Activated naive CD8-positive, alpha-beta T cell (primary cell): ENCODE results near the gene CCDC57.

Experiments
- H3K27ac Mint-ChIP-seq: one replicate; pipeline ENCODE4 v1.8.0; 2021; ENCODE audit warnings: mixed read lengths
- H3K27me3 Mint-ChIP-seq: one replicate; pipeline ENCODE4 v1.8.0; 2021; ENCODE audit warnings: mixed read lengths
- H3K36me3 Mint-ChIP-seq: one replicate; pipeline ENCODE4 v1.8.0; 2021; ENCODE audit warnings: mixed read lengths
- H3K4me1 Mint-ChIP-seq: one replicate; pipeline ENCODE4 v1.8.0; 2021; ENCODE audit warnings: low read depth, mixed read lengths
- H3K4me3 Mint-ChIP-seq: one replicate; pipeline ENCODE4 v1.8.0; 2021; ENCODE audit warnings: mild to moderate bottlenecking, mixed read lengths
- H3K9me3 Mint-ChIP-seq: one replicate; pipeline ENCODE4 v1.8.0; 2021; ENCODE audit warnings: low read depth, mixed read lengths

Gene CCDC57

GRCh38 chr17:82108961-82109475 lies 103.6 kb downstream of the CCDC57 start:
- Mint-ChIP-seq H3K27ac (no peak overlapping the region), H3K4me3 (no peak overlapping the region), H3K9me3 (no peaks in the 10 kb centered on the region)

DNA sequence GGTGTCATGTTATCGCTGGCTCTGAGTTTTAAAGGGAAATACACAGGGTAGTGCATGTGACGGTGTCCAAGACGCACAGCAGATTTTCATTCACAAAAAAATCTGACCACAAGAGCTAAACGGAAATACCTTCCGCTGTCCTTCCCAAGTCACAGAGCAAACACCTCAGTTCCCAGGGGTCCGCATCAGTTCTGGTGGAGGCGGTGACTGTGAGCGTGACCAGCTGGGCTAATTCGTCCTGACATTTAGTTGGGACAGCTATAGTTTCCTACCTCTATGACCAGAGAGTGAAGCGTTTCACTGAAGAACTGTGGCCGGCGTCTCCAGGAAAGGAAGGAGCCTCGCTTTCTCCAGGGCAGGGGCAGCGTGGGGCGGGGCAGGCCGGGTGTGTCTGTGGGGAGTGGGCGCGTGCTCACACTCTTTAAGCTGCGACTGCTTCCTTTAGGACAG lies 104.1 kb downstream of the CCDC57 start:
- no peaks in the 10 kb centered on the region for H3K9me3 Mint-ChIP-seq
- no peaks in the 10 kb centered on the region for H3K36me3 Mint-ChIP-seq
- no peak overlapping the region for H3K27ac Mint-ChIP-seq
- H3K4me3 Mint-ChIP-seq: no peak overlapping the region
- H3K4me1 Mint-ChIP-seq: peaks cover 27% of the 10 kb centered on the region
- H3K27me3 Mint-ChIP-seq: no peaks in the 10 kb centered on the region

More at GRCh38 chr17:82108961-82109475, 103.6 kb downstream of the CCDC57 start:
- Mint-ChIP-seq H3K4me1 (peaks cover 27% of the 10 kb centered on the region), H3K27me3 (no peaks in the 10 kb centered on the region), H3K36me3 (no peaks in the 10 kb centered on the region)

- Mint-ChIP-seq H3K36me3 (no peaks in the 10 kb centered on the region), H3K9me3 (no peaks in the 10 kb centered on the region), H3K4me1 (peaks cover 27% of the 10 kb centered on the region), H3K27ac (no peak overlapping the region), H3K4me3 (no peak overlapping the region), H3K27me3 (no peaks in the 10 kb centered on the region)
Measured at GRCh38 chr17:82108038-82108437, 104.6 kb downstream of the CCDC57 start.

- no peaks in the 10 kb centered on the region for H3K27me3 Mint-ChIP-seq
- H3K4me3 Mint-ChIP-seq: no peak overlapping the region
- no peaks in the 10 kb centered on the region for H3K9me3 Mint-ChIP-seq
- H3K4me1 Mint-ChIP-seq: peaks cover 27% of the 10 kb centered on the region
- no peak overlapping the region for H3K27ac Mint-ChIP-seq
- H3K36me3 Mint-ChIP-seq: no peaks in the 10 kb centered on the region
Measured at GRCh38 chr17:82107341-82107860, 105.2 kb downstream of the CCDC57 start.

DNA sequence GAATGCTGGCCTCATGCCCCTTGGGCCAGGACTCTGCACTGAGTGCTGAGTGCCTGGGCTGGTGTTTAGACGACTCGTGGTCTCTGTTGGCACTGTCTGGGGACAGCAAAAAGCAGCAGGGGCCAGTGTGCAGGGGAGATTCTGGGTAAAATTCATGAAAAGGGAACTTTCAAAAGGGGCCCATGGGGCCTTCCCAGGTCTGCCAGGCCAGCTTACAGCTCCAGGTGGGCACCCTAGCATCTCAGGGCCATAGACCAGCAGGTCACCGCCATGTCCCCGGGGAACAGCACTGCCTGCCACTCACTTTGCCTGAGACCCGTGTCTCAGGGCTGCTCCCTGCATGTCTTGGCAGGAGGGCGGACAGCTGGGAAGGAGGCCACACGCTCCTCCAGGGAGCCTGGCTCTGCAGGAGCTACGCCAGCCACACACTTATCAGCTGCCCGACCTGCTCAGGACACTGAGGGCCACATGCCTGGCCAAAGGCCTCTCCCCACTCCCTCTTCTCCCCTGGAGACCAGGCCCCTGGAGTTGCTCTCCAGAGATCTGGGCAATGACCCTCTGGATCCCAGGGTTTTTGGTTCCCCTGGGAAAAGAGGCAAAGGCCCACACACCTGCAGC lies 105.8 kb downstream of the CCDC57 start:
- Mint-ChIP-seq H3K27me3 (no peaks in the 10 kb centered on the region), H3K9me3 (no peaks in the 10 kb centered on the region), H3K4me3 (peak overlapping the region; percentile 90), H3K4me1 (peaks cover 27% of the 10 kb centered on the region), H3K36me3 (no peaks in the 10 kb centered on the region), H3K27ac (peak overlapping the region; percentile 92)

GRCh38 chr17:82105882-82106687 lies 106.6 kb downstream of the CCDC57 start:
- Mint-ChIP-seq H3K4me1 (peaks cover 29% of the 10 kb centered on the region), H3K9me3 (no peaks in the 10 kb centered on the region), H3K36me3 (no peaks in the 10 kb centered on the region)

DNA sequence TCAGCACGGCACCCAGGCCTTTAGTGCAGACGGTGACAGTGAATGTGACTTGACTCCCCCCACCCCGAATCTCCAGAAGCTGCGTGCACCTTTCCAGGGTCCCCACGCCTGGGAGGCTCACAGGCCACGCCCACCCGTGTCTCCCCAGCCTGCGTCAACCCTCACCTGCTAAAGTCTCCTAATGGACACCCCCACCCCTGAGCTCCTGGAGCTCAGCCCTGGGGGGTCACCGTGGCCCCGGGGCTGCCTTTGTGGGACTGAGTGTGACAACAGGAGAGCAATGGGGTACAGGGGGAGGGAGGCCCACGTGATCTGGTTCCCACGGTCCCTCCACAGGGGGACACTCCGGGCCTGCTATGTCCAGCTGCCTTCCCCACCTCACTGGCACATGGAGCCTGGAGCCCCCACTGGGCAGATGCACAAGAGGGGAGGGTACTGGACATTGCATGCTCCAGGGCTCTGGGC lies 107.2 kb downstream of the CCDC57 start:
- Mint-ChIP-seq H3K4me1 (peaks cover 27% of the 10 kb centered on the region), H3K4me3 (peak overlapping the region; percentile 90), H3K27ac (peak overlapping the region; percentile 68), H3K36me3 (no peaks in the 10 kb centered on the region), H3K9me3 (no peaks in the 10 kb centered on the region), H3K27me3 (no peaks in the 10 kb centered on the region)

More at GRCh38 chr17:82105882-82106687, 106.6 kb downstream of the CCDC57 start:
- H3K27me3 Mint-ChIP-seq: no peaks in the 10 kb centered on the region
- H3K4me3 Mint-ChIP-seq: peak overlapping the region; percentile 90
- peak overlapping the region; percentile 92 for H3K27ac Mint-ChIP-seq

DNA sequence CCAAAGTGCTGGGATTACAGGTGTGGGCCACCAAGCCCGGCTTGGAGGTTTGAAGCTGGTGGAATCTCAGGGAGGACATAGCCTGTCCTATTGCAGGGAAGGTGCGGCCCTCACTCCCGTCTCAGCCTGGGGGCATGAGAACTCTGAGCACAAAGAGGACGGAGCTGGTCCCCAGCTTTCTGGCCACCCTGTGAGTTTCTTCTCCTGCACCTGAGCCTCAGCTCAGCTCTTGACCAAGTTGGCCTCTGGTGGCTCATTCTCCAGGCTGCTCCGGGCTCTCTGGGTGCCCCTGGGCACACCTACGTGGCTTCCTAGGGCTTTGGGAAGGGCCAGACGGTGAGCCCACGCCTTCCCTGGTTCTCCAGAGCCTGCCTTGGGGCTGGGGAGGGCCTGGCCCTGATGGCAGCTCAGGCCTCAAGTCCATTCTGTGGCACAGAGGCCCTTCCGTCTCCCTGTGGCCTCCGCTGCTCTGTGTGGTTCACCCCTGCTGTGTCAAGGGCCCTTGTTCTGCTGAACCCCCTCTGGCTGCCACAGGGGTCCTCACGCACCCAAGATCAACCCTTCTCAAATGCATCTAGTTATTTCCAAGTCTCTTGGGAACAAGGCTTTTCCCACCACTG lies 107.7 kb downstream of the CCDC57 start:
- Mint-ChIP-seq H3K36me3 (no peaks in the 10 kb centered on the region), H3K27ac (peak overlapping the region; percentile 68), H3K9me3 (no peaks in the 10 kb centered on the region), H3K4me1 (peaks cover 26% of the 10 kb centered on the region), H3K4me3 (peak overlapping the region; percentile 53), H3K27me3 (no peaks in the 10 kb centered on the region)

DNA sequence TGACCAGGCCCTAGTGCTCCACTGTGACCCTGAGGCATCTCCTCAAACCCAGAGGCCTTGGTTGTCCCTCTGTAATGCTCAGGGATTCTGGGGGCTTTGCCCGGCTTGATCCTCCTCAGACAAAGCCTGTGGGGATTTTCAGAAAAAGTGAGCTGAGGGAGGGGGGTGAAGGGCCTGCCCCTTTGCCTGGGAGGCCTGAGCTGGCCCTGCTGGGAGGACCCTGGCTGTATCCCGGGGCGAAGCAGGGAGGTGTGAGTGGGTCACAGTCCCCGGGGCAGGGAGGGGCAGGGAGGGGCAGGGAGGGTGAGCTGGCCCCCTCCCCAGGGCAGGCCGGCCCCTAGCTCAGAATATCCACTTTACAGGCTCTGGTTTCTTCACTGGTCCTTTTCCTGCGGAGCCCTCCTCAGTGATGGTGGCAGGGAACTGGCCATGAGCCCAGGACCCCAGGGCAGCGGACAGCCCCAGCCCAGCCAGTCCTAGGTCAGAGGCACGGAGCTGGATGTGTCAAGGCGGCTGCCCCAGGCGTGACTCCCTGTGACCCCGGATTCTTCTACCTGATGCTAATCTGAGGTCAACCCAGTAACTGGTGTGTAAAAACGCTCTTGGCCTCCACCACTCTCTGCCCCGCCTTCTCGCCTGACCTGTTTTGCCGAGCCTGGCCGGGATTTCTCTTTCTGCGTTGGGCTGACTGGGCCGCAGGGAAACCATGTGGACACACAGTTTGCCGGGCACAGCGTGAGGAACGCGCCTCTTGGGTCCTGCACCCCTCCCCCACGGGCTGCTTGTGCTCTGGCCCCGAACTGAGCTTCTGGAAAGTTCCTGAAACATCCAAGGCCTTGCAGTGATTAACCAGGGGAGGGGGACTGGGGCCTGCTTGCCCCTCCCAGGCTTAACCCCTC lies 108.8 kb downstream of the CCDC57 start:
- no peaks in the 10 kb centered on the region for H3K9me3 Mint-ChIP-seq
- no peak overlapping the region for H3K4me3 Mint-ChIP-seq
- H3K4me1 Mint-ChIP-seq: peaks cover 24% of the 10 kb centered on the region
- H3K27me3 Mint-ChIP-seq: no peaks in the 10 kb centered on the region
- H3K36me3 Mint-ChIP-seq: no peaks in the 10 kb centered on the region
- no peak overlapping the region for H3K27ac Mint-ChIP-seq

- Mint-ChIP-seq H3K4me1 (peaks cover 20% of the 10 kb centered on the region), H3K27ac (no peak overlapping the region), H3K36me3 (no peaks in the 10 kb centered on the region)
Measured at GRCh38 chr17:82101767-82102679, 110.6 kb downstream of the CCDC57 start.

DNA sequence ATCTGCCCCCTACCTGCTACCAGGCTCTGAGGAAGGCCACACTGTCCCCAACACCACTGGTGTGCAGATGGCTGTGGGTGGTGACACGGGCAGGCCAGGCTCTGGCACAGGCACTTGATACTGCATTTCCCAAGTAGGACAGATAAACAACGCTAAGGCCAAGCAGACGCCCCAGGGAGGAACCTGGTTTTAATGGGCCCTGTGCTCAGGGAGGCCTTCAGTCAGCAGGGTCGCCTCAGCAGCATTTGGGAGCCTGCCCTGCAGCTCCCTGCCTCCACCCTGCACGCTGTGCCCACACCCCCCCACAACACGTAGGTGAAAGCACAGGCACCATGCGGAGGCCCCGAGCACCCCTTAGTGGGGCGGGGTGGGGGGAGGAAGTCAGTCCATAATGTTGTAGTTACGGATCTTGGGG lies 111.3 kb downstream of the CCDC57 start:
- Mint-ChIP-seq H3K27ac (no peak overlapping the region), H3K9me3 (no peaks in the 10 kb centered on the region), H3K4me1 (peaks cover 16% of the 10 kb centered on the region), H3K36me3 (no peaks in the 10 kb centered on the region), H3K27me3 (no peaks in the 10 kb centered on the region), H3K4me3 (peak overlapping the region; percentile 47)

More at GRCh38 chr17:82101767-82102679, 110.6 kb downstream of the CCDC57 start:
- no peaks in the 10 kb centered on the region for H3K9me3 Mint-ChIP-seq
- H3K4me3 Mint-ChIP-seq: no peak overlapping the region
- H3K27me3 Mint-ChIP-seq: no peaks in the 10 kb centered on the region

- Mint-ChIP-seq H3K9me3 (no peaks in the 10 kb centered on the region), H3K27me3 (no peaks in the 10 kb centered on the region), H3K27ac (peak overlapping the region; percentile 66), H3K4me3 (peak overlapping the region; percentile 84), H3K36me3 (no peaks in the 10 kb centered on the region), H3K4me1 (peaks cover 13% of the 10 kb centered on the region)
Measured at GRCh38 chr17:82100502-82101298, 111.9 kb downstream of the CCDC57 start.
